ENCODE data around the gene WDR36. TPM values are rescaled to one million over a fixed set of nuclear protein-coding genes. Genes with fewer than 3 reads are reported as not detected.

Gene WDR36
- total RNA-seq, 2 experiments from 2014 or later, result 65.1 to 65.6 TPM

DNA sequence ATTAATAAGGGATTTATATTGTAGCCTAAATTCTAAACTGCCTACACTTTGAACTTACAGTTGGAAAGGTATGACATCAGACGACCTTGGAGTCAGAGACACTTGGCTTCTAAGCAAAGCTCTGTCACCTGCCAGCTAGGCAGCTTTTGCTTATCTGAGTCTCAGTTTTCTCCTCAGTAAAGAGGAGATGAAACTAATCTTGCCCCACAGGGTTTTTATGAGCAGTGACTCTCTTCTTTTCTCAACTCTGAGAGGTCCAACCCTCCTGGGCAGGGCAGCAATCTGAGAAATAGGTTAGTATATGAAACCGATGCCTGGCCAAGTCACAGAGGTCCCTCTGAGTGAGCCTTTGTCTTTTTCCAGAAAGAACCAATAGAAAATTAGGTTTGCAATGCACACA is 53.9 kb downstream of the WDR36 start:
- DNase-seq (no peak), ATAC-seq (no peak)
- Mint-ChIP-seq H3K27ac (no peak overlapping the region), H3K4me1 (ENCODE audit: low read depth) (peaks cover 10% of the 10 kb centered on the region), H3K36me3 (ENCODE audit: low read depth) (no peaks in the 10 kb centered on the region), H3K27me3 (peaks cover 6% of the 10 kb centered on the region), H3K4me3 (no peak overlapping the region), H3K9me3 (no peaks in the 10 kb centered on the region)
- CTCF ChIA-PET, result no interaction called here
- TF ChIP-seq, protein P1, sequence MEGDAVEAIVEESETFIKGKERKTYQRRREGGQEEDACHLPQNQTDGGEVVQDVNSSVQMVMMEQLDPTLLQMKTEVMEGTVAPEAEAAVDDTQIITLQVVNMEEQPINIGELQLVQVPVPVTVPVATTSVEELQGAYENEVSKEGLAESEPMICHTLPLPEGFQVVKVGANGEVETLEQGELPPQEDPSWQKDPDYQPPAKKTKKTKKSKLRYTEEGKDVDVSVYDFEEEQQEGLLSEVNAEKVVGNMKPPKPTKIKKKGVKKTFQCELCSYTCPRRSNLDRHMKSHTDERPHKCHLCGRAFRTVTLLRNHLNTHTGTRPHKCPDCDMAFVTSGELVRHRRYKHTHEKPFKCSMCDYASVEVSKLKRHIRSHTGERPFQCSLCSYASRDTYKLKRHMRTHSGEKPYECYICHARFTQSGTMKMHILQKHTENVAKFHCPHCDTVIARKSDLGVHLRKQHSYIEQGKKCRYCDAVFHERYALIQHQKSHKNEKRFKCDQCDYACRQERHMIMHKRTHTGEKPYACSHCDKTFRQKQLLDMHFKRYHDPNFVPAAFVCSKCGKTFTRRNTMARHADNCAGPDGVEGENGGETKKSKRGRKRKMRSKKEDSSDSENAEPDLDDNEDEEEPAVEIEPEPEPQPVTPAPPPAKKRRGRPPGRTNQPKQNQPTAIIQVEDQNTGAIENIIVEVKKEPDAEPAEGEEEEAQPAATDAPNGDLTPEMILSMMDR (IDR thresholded peaks at IDR 0.05), result no peak
- intact Hi-C loops (cut with micrococcal nuclease), result no loop called here
- POLR2A ChIA-PET, result no interaction called here

DNA sequence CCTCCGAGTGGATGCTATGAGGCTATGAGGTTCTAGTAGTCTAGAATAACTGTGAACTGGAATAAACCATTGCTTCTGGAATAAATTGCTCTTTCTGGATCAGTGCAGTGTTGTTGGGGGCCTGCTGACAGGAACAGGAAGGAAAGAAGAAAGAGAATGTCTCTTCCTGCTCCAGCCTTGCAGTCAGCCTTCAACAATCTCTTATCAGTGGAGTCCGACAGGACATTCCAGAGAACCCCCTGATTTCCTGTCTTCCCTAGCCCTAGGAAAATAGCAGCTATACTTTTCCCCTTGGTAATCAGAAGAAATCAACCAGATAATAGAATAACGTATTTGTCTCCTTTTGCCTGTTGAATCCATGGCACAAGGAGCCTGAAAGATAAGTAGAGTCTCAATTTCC is 55.4 kb downstream of the WDR36 start:
- Mint-ChIP-seq H3K27ac (no peak overlapping the region), H3K9me3 (no peaks in the 10 kb centered on the region), H3K36me3 (ENCODE audit: low read depth) (no peaks in the 10 kb centered on the region), H3K27me3 (peaks cover 7% of the 10 kb centered on the region), H3K4me3 (no peak overlapping the region), H3K4me1 (ENCODE audit: low read depth) (peaks cover 10% of the 10 kb centered on the region)
- ChIA-PET CTCF (interaction anchor here (1.1 kb wide), 1 partner anchor 10 kb away, joined by 3 read pairs; no protein-coding TSS in a partner anchor), POLR2A (no interaction called here)
- ATAC-seq (no peak), DNase-seq (no peak)
- TF ChIP-seq, protein P1 (IDR thresholded peaks at IDR 0.05), result no peak
- intact Hi-C loops (cut with micrococcal nuclease), result no loop called here

DNA sequence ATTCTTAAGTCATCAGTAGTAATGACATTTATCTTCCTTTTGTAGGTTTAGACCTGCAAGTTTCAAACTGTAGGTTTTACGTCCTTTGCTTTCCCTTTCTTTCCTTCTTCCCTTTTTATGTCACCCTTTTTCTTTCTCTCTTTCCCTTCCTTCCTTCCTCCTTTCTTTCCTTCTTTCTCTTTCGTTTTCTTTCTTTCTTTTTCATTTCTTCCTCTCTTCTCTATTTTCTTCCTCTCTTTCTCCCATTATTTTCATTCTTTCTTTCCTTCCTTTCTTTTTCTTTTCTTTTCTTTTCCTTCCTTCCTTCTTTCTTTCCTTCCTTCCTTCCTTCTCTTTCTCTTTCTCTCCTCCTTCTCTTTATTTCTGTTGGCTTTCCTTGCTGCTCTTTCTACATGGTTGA is 59.9 kb downstream of the WDR36 start:
- H3K4me1 Mint-ChIP-seq (ENCODE audit: low read depth), result no peaks in the 10 kb centered on the region
- H3K27me3 Mint-ChIP-seq, result peaks cover 1% of the 10 kb centered on the region
- DNase-seq, result no peak
- H3K9me3 Mint-ChIP-seq, result no peaks in the 10 kb centered on the region
- CTCF ChIA-PET, result interaction anchor here (1.5 kb wide), 1 partner anchor 126 kb away, joined by 3 read pairs; no protein-coding TSS in a partner anchor
- intact Hi-C loops (cut with micrococcal nuclease), result loop anchor here (10.0 kb wide), 1 partner anchor 323 kb away; no protein-coding TSS in a partner anchor
- no peak overlapping the region for H3K27ac Mint-ChIP-seq
- no peaks in the 10 kb centered on the region for H3K36me3 Mint-ChIP-seq (ENCODE audit: low read depth)
- TF ChIP-seq, protein P1 (IDR thresholded peaks at IDR 0.05), result peak; percentile 35
- ATAC-seq, result no peak
- no peak overlapping the region for H3K4me3 Mint-ChIP-seq
- POLR2A ChIA-PET, result interaction anchor here (0.7 kb wide), 1 partner anchor 360 kb away, joined by 3 read pairs; the partner anchor contains the start of gene STARD4

DNA sequence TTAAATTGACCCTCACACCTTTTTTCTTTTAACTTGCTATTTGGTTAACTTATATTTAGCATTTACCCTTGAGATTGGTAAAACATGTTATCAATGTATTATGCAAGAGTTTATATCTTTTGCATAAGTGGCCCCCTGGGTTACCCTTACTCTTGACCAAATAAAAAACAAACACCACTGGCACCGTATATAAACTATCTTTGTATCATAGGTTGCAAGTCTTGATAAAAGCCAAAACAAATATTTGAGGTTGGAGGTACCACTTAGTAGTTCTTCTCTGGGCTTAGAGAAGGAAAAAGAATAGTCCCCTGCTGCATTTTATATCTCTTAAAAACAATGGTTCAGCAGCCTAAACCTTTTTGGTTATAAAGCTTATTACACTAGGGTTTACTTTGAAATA is 61.3 kb downstream of the WDR36 start:
- DNase-seq, result no peak
- ATAC-seq, result no peak
- ChIA-PET CTCF (interaction anchor here (1.0 to 12.8 kb wide), 2 partner anchors 126 to 378 kb away, joined by 3 to 228 read pairs; no protein-coding TSS in a partner anchor), POLR2A (no interaction called here)
- Mint-ChIP-seq H3K27ac (no peak overlapping the region), H3K4me3 (no peak overlapping the region), H3K27me3 (peaks cover 4% of the 10 kb centered on the region), H3K36me3 (ENCODE audit: low read depth) (no peaks in the 10 kb centered on the region), H3K4me1 (ENCODE audit: low read depth) (peaks cover 2% of the 10 kb centered on the region), H3K9me3 (no peaks in the 10 kb centered on the region)
- intact Hi-C loops (cut with micrococcal nuclease), result loop anchor here (10.0 kb wide), 1 partner anchor 321 kb away; no protein-coding TSS in a partner anchor
- TF ChIP-seq, protein P1 (IDR thresholded peaks at IDR 0.05), result no peak

DNA sequence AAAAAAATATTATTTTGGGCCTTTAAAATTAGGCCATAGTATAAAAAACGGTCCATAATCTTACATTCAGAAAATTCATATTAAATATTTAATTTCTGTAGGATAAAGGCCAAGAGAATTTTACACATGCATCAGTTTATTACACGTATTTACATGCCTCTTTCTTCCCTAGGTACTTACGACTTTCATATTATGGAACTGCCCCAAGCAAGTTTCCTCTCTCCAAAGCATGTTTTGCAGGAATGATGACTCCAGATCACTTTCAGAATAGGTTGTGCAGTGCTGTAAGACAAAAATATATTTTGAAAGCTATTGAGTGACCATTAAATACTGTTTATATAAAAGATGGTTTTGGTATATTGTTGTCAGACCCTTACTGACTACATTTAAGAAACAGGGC is 61.8 kb downstream of the WDR36 start:
- TF ChIP-seq, protein P1 (IDR thresholded peaks at IDR 0.05), result no peak
- Mint-ChIP-seq H3K27me3 (peaks cover 4% of the 10 kb centered on the region), H3K4me3 (no peak overlapping the region), H3K27ac (no peak overlapping the region), H3K9me3 (no peaks in the 10 kb centered on the region), H3K36me3 (ENCODE audit: low read depth) (no peaks in the 10 kb centered on the region), H3K4me1 (ENCODE audit: low read depth) (peaks cover 2% of the 10 kb centered on the region)
- CTCF ChIA-PET, result interaction anchor here (1.0 to 12.8 kb wide), 2 partner anchors 126 to 377 kb away, joined by 3 to 228 read pairs; no protein-coding TSS in a partner anchor
- POLR2A ChIA-PET, result no interaction called here
- ATAC-seq (no peak), DNase-seq (no peak)
- intact Hi-C loops (cut with micrococcal nuclease), result loop anchor here (10.0 kb wide), 1 partner anchor 321 kb away; no protein-coding TSS in a partner anchor
